H1 (cell line): Measurements from ENCODE around the gene MTCH2. TPM values are rescaled to one million over a fixed set of nuclear protein-coding genes. Genes with fewer than 3 reads are reported as not detected.

ENCODE experiments used
- CTCF ChIA-PET: fragments of 300-600 bp; sonication (Branson Sonifier 250); formaldehyde crosslinking; loops from one replicate; lab custom pipeline; 2021; ENCODE audit not compliant: partially characterized antibody; lab: Charles Lee
- POLR2A ChIA-PET: fragments of 300-600 bp; sonication (Branson Sonifier 250); formaldehyde crosslinking; loops from one replicate; lab custom pipeline; 2021; ENCODE audit warnings: inconsistent platforms; ENCODE audit not compliant: partially characterized antibody; lab: Charles Lee
- DNase-seq, 2 experiments: peaks; one replicate each; pipeline versions ENCODE4 v3.0.0 to v3.0.0-alpha.2; 2010 to 2022; ENCODE audit warnings: low spot score in 2 of 2, low read depth in 1 of 2, mixed read lengths in 1 of 2
- FAIRE-seq: peaks from 2 replicates; lab custom pipeline; 2011; peaks lifted over from hg19 to GRCh38; lab: Jason Lieb, UNC
- H2AFZ ChIP-seq: 2 replicates; pipeline ENCODE4 v1.8.1; 2012; ENCODE audit warnings: low read length, inconsistent platforms
- H2AK5ac ChIP-seq: 2 replicates; pipeline ENCODE4 v1.6.1; 2013; ENCODE audit warnings: low read depth, low read length
- H2BK120ac ChIP-seq: replicated peaks from 2 replicates; pipeline ENCODE3; 2013; ENCODE audit warnings: low read depth, low read length, inconsistent platforms
- H2BK12ac ChIP-seq: 2 replicates; pipeline ENCODE4 v1.6.1; 2013; ENCODE audit warnings: low read depth, low read length
- H2BK15ac ChIP-seq: 2 replicates; pipeline ENCODE4 v1.6.1; 2013; ENCODE audit warnings: low read length
- H2BK20ac ChIP-seq: 2 replicates; pipeline ENCODE4 v1.6.1; 2013; ENCODE audit warnings: low read length
- H2BK5ac ChIP-seq: 2 replicates; pipeline ENCODE4 v1.6.1; 2013; ENCODE audit warnings: low read depth, low read length
- H3K14ac ChIP-seq: 2 replicates; pipeline ENCODE4 v1.6.1; 2013; ENCODE audit warnings: inconsistent platforms; ENCODE audit not compliant: insufficient read length
- H3K18ac ChIP-seq: 2 replicates; pipeline ENCODE4 v1.6.1; 2013; ENCODE audit warnings: low read length; ENCODE audit errors: extremely low read depth
- H3K23ac ChIP-seq: 2 replicates; pipeline ENCODE4 v1.6.1; 2013; ENCODE audit warnings: inconsistent platforms; ENCODE audit not compliant: insufficient read length
- H3K23me2 ChIP-seq: 2 replicates; pipeline ENCODE4 v1.6.1; 2013; ENCODE audit warnings: low read depth, low read length
- H3K27ac ChIP-seq: 2 replicates; pipeline ENCODE4 v1.6.1; 2011; ENCODE audit warnings: low read depth, low read length, inconsistent platforms
- H3K27me3 ChIP-seq, 4 experiments: replicated peaks in 1 of 4; 1 replicate in 1 of 4; 2 replicates in 3 of 4; pipeline versions ENCODE4 v1.6.1 to v1.8.1; 2011 to 2013; ENCODE audit warnings: low read length in 3 of 4, mild to moderate bottlenecking in 3 of 4, inconsistent platforms in 2 of 4, mixed read lengths in 2 of 4, moderate library complexity in 1 of 4; ENCODE audit not compliant: control insufficient read depth in 3 of 4, insufficient read depth in 3 of 4; ENCODE audit errors: extremely low read depth in 1 of 4
- H3K36me3 ChIP-seq, 4 experiments: 2 replicates each; pipeline versions ENCODE4 v1.6.1 to v1.8.1; 2011 to 2013; ENCODE audit warnings: mild to moderate bottlenecking in 4 of 4, low read length in 3 of 4, moderate library complexity in 2 of 4, control low read depth in 1 of 4, inconsistent platforms in 1 of 4; ENCODE audit not compliant: insufficient read depth in 4 of 4, control insufficient read depth in 2 of 4
- H3K4ac ChIP-seq: replicated peaks from 2 replicates; pipeline ENCODE3; 2013; ENCODE audit warnings: low read length, low read depth, mixed read lengths, inconsistent platforms; ENCODE audit not compliant: insufficient read length
- H3K4me1 ChIP-seq, 4 experiments: replicated peaks in 1 of 4; 1 replicate in 1 of 4; 2 replicates in 3 of 4; pipeline versions ENCODE4 v1.6.1 to v1.8.1; 2011 to 2013; ENCODE audit warnings: low read length in 3 of 4, inconsistent platforms in 2 of 4, mixed read lengths in 1 of 4; ENCODE audit not compliant: insufficient read depth in 4 of 4, control insufficient read depth in 3 of 4
- H3K4me2 ChIP-seq, 2 experiments: 2 replicates each; pipeline versions ENCODE4 v1.6.1 to v1.8.1; 2011 to 2013; ENCODE audit warnings: low read depth in 2 of 2, low read length in 2 of 2, control low read depth in 1 of 2, inconsistent platforms in 1 of 2, mild to moderate bottlenecking in 1 of 2; ENCODE audit not compliant: insufficient read depth in 1 of 2
- H3K4me3 ChIP-seq, 4 experiments: fragments of 200-600, 300-600 bp in 1 of 4; sonication (generic), shearing (Covaris generic), sonication (Bioruptor Twin) in 1 of 4; 2 replicates each; pipeline versions ENCODE4 v1.5.1 to v1.8.1; 2011 to 2016; ENCODE audit warnings: low read length in 4 of 4, low read depth in 3 of 4, control low read depth in 2 of 4, inconsistent platforms in 2 of 4, mild to moderate bottlenecking in 2 of 4, mixed read lengths in 1 of 4, moderate library complexity in 1 of 4; ENCODE audit not compliant: insufficient read depth in 2 of 4; ENCODE audit errors: extremely low read depth in 1 of 4
- H3K56ac ChIP-seq: replicated peaks from 2 replicates; pipeline ENCODE3; 2013; ENCODE audit warnings: low read depth, mild to moderate bottlenecking, mixed read lengths, low read length, inconsistent platforms; ENCODE audit not compliant: insufficient read length
- H3K79me1 ChIP-seq: 2 replicates; pipeline ENCODE4 v1.6.1; 2013; ENCODE audit warnings: low read depth, low read length, control low read depth
- H3K79me2 ChIP-seq, 2 experiments: 2 replicates each; pipeline versions ENCODE4 v1.6.1 to v1.8.1; 2012 to 2013; ENCODE audit warnings: low read length in 2 of 2, mild to moderate bottlenecking in 2 of 2, inconsistent platforms in 1 of 2; ENCODE audit not compliant: insufficient read depth in 2 of 2, control insufficient read depth in 1 of 2
- H3K9ac ChIP-seq, 4 experiments: replicated peaks in 1 of 4; 1 replicate in 1 of 4; 2 replicates in 3 of 4; pipeline versions ENCODE4 v1.6.1 to v1.8.1; 2011 to 2013; ENCODE audit warnings: low read depth in 3 of 4, low read length in 3 of 4, control low read depth in 2 of 4, mild to moderate bottlenecking in 2 of 4, moderate library complexity in 2 of 4, inconsistent platforms in 1 of 4; ENCODE audit errors: extremely low read depth in 1 of 4
- H3K9me3 ChIP-seq, 2 experiments: 2 replicates each; pipeline versions ENCODE4 v1.6.1 to v1.8.1; 2012 to 2013; ENCODE audit warnings: mild to moderate bottlenecking in 2 of 2, moderate library complexity in 2 of 2, control low read depth in 1 of 2, inconsistent platforms in 1 of 2, low read depth in 1 of 2, low read length in 1 of 2, mixed read lengths in 1 of 2; ENCODE audit not compliant: insufficient read depth in 2 of 2
- H4K20me1 ChIP-seq, 2 experiments: replicated peaks in 1 of 2; 2 replicates each; pipeline versions ENCODE3 to v1.8.1; 2011 to 2013; ENCODE audit warnings: inconsistent platforms in 2 of 2, low read length in 2 of 2, mild to moderate bottlenecking in 1 of 2; ENCODE audit not compliant: insufficient read depth in 2 of 2, control insufficient read depth in 1 of 2
- H4K5ac ChIP-seq: 2 replicates; pipeline ENCODE4 v1.6.1; 2013; ENCODE audit warnings: low read length, low read depth, mixed read lengths, inconsistent platforms; ENCODE audit not compliant: insufficient read length
- H4K8ac ChIP-seq: 2 replicates; pipeline ENCODE4 v1.8.0; 2013; ENCODE audit warnings: mild to moderate bottlenecking, moderate library complexity, low read length, inconsistent platforms; ENCODE audit not compliant: insufficient read depth; ENCODE audit errors: extremely low read depth
- H4K91ac ChIP-seq: replicated peaks from 2 replicates; pipeline ENCODE3; 2013; ENCODE audit warnings: low read length, mixed read lengths, inconsistent platforms; ENCODE audit not compliant: insufficient read length
- ASH2L ChIP-seq: fragments of 200-600, 300-600 bp; sonication (generic); IDR thresholded peaks from one replicate; pipeline ENCODE4 v1.7.1; 2017; ENCODE audit warnings: low read length
- BACH1 ChIP-seq: IDR thresholded peaks from 2 replicates; pipeline ENCODE4 v1.6.1; 2012; ENCODE audit warnings: low read length, improper control_type of control experiment
- HDAC6 ChIP-seq: IDR thresholded peaks from one replicate; pipeline ENCODE4 v1.7.1; 2012; ENCODE audit warnings: low read depth, mild to moderate bottlenecking, inconsistent platforms, low read length, moderate library complexity
- KDM5A ChIP-seq: fragments of 200-600 bp; IDR thresholded peaks from 2 replicates; pipeline ENCODE4 v1.7.1; 2012; ENCODE audit warnings: mild to moderate bottlenecking, low read length, inconsistent platforms, mixed read lengths
- POLR2AphosphoS5 ChIP-seq: IDR thresholded peaks from 2 replicates; pipeline ENCODE4 v1.6.1; 2011; ENCODE audit warnings: low read depth, low read length
- RAD21 ChIP-seq, 2 experiments: IDR thresholded peaks in 1 of 2; conservative IDR thresholded peaks in 1 of 2; 2 replicates each; pipeline ENCODE4 v1.6.1; 2011; ENCODE audit warnings: low read depth in 2 of 2, low read length in 2 of 2, improper control_type of control experiment in 1 of 2, inconsistent platforms in 1 of 2, mild to moderate bottlenecking in 1 of 2, moderate library complexity in 1 of 2
- SP2 ChIP-seq: IDR thresholded peaks from 2 replicates; pipeline ENCODE4 v1.6.1; 2012; ENCODE audit warnings: mild to moderate bottlenecking, low read length, inconsistent platforms
- TCF12 ChIP-seq: IDR thresholded peaks from 2 replicates; pipeline ENCODE4 v1.6.1; 2011; ENCODE audit warnings: low read depth, mild to moderate bottlenecking, low read length
- WGBS, 2 experiments: shearing (Covaris generic) in 1 of 2; methylation state at CpG; one replicate each; pipeline versions ENCODE4 v1.1.6 to v1.1.7; 2013 to 2015; ENCODE audit warnings: low lambda C conversion rate in 2 of 2, mixed read lengths in 2 of 2, inconsistent platforms in 1 of 2, low coverage in 1 of 2, missing lambda C conversion rate in 1 of 2; ENCODE audit not compliant: insufficient replicate concordance in 2 of 2, insufficient coverage in 1 of 2, insufficient read length in 1 of 2; ENCODE audit errors: extremely low coverage in 1 of 2, missing lambda C conversion rate in 1 of 2; 5-methylcytosine and 5-hydroxymethylcytosine counted together
- polyA plus RNA-seq, 7 experiments: library from polyadenylated mRNA; depleted of rRNA in 3 of 7; stranded (reverse) in 5 of 7; unstranded in 2 of 7; fragments of >200 nt in 5 of 7; fragments of 200-250 nt in 2 of 7; gene quantifications; 1 replicate in 5 of 7; 2 replicates in 1 of 7; 4 replicates in 1 of 7; pipeline versions ENCODE4 v1.2.1 to v1.2.3, GENCODE V29; 2011 to 2013; ENCODE audit warnings: missing spikeins in 2 of 7, mixed read lengths in 2 of 7
- total RNA-seq: library from RNA; stranded (reverse); fragmentation: NEBNext Ultra II Directional; extraction: Animal tissue kit (Norgen Biotek cat#: 25700); gene quantifications from 2 replicates; pipeline ENCODE4 v1.2.1, GENCODE V29; 2021

Gene MTCH2
- total and polyA plus RNA-seq, 2 of the 8 experiments (the other 6 are each of a cell fraction or from before 2014, with no cell fraction given) = 157 to 171 TPM

DNA sequence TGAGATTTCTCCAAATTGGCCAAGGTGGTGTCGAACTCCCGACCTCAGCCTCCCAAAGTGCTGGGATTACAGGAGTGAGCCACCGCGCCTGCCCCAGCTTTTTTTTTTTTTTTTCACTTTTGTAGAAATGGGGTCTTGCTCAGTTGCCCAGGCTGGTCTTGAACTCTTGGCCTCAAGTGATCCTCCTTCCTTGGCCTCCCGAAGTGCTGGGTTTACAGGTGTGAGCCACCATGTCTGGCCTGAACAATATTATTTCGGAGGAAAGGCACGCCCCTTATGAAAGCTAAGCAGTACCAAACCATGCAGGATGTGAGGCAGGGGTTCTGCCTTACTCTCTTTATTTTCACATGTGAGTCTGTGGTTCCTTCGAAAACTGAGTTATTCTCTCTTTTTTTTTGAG, 16.1 kb downstream of the MTCH2 start:
- no peak overlapping the region for H3K4me2 ChIP-seq
- H2BK120ac ChIP-seq = no peak overlapping the region
- H3K9me3 ChIP-seq = no peaks in the 10 kb centered on the region
- no peak overlapping the region for H4K5ac ChIP-seq
- POLR2A ChIA-PET = no interaction called here
- no peak overlapping the region for H3K56ac ChIP-seq
- no peak overlapping the region for H3K9ac ChIP-seq
- no peak overlapping the region for H4K8ac ChIP-seq
- no peak overlapping the region for H3K18ac ChIP-seq
- peaks cover 11 to 82% (median 57%) of the 10 kb centered on the region in 4 experiments; a peak in 7 of 8 replicates for H3K36me3 ChIP-seq
- no peaks in the 10 kb centered on the region for H3K79me1 ChIP-seq
- 91% methylated on average over 8 of the region's 8 CpGs; no CpG with 5 or more reads in 1 of the 2 experiments for WGBS, 2 experiments
- no peaks in the 10 kb centered on the region for H3K23me2 ChIP-seq
- DNase-seq = no peak
- H3K27ac ChIP-seq = no peak overlapping the region
- TF ChIP-seq TCF12 (no peak), BACH1 (no peak), KDM5A (no peak), RAD21 (IDR thresholded peaks at IDR 0.05 in 1 of 2, conservative IDR thresholded peaks at IDR 0.05 in 1 of 2; ENCODE audit: low read depth in 2 of 2, low read length in 2 of 2) (no peak), ASH2L (no peak), POLR2AphosphoS5 (no peak), HDAC6 (no peak), SP2 (no peak)
- H3K79me2 ChIP-seq = no peaks in the 10 kb centered on the region
- H3K4me3 ChIP-seq = no peak overlapping the region
- no peak overlapping the region for H4K91ac ChIP-seq
- H3K4me1 ChIP-seq = no peaks in the 10 kb centered on the region
- no peaks in the 10 kb centered on the region for H4K20me1 ChIP-seq
- H3K23ac ChIP-seq = no peak overlapping the region
- no peak overlapping the region for H2AK5ac ChIP-seq
- H3K4ac ChIP-seq = no peak overlapping the region
- H3K27me3 ChIP-seq = no peaks in the 10 kb centered on the region
- no peak overlapping the region for H2AFZ ChIP-seq
- H2BK5ac ChIP-seq = no peak overlapping the region
- CTCF ChIA-PET = interaction anchor here (2.2 kb wide), 1 partner anchor 9 kb away, joined by 6 read pairs; no protein-coding TSS in a partner anchor
- FAIRE-seq = no peak
- no peak overlapping the region for H2BK12ac ChIP-seq
- no peak overlapping the region for H3K14ac ChIP-seq
- H2BK15ac ChIP-seq = no peak overlapping the region
- H2BK20ac ChIP-seq = no peak overlapping the region
